ENCODE results near the gene APP. TPM values are rescaled to one million over a fixed set of nuclear protein-coding genes. Genes with fewer than 3 reads are reported as not detected.

APP gene
- total and polyA plus RNA-seq, 10 of the 15 experiments (the other 5 are each of a cell fraction or from before 2014, with no cell fraction given): 8.8 to 94.9 (median 51.0) TPM

DNA sequence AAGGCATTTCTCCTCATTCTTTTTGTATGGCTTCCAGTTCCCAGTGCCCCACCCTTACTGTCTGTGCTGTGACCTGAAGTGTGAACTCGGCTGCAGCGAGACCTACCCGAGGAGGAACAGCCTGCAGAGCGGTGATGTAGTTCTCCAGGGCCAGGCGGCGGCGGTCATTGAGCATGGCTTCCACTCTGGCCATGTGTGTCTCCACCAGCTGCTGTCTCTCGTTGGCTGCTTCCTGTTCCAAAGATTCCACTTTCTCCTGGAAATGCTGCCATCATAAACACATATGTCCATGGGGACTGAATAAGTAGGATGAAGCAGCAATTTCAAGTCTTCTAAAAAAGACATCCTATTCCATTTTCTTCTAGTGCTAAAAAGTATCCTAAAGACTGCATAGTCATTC is 195.6 kb downstream of the APP start (continued):
- TF ChIP-seq, protein P1, sequence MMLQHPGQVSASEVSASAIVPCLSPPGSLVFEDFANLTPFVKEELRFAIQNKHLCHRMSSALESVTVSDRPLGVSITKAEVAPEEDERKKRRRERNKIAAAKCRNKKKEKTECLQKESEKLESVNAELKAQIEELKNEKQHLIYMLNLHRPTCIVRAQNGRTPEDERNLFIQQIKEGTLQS (IDR thresholded peaks at IDR 0.05; ENCODE audit: borderline replicate concordance, extremely low read depth, low read depth, low read length): no peak

DNA sequence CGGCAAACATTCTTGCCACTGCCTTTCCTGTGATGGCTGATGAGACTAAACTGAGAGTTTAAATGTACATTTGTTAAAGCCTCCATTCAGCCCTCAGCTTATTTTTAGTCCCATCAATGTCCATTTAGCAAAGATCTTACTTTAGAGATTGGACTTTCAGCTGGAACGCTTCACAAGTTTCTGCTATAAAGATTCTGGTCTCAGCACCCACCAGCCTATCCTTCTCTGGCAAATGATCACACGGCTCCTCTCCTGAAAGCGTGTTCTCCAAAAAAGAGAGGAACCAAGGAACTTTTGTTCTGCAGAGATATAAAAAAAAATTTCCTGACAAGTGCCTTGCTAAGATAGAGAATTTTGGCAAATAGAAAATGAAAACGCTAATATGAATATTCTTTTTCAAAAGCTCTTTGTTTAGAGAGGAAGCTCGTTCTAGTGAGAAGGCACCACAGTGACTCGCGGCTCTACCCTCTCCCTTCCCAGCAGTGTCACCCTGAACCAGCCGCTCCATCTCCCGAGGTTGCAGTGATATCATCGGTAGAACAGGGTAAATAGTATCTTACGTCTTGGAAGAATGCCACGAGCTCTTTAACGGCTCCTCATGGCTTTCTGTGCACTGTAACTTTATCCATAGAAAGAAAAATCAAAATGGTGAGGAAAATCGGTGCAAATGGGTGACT is 200.2 kb downstream of the APP start:
- ChIA-PET RAD21 (ENCODE audit: unreplicated experiment) (no interaction called here), POLR2A (interaction anchor here (0.5 kb wide), 1 partner anchor 182 kb away, joined by 7 read pairs; no protein-coding TSS in a partner anchor), SMC1A (ENCODE audit: uncharacterized antibody, unreplicated experiment) (no interaction called here), CTCF (interaction anchor here (0.6 kb wide), 1 partner anchor 11 kb away, joined by 4 read pairs; no protein-coding TSS in a partner anchor)
- Histone ChIP-seq H3K27ac (ENCODE audit: control insufficient read depth, insufficient read depth) (no peak overlapping the region), H4K20me1 (ENCODE audit: control insufficient read depth, insufficient read depth) (no peaks in the 10 kb centered on the region), H3K27me3 (replicated peaks in 1 of 2; ENCODE audit: control insufficient read depth in 2 of 2, insufficient read depth in 2 of 2, low read length in 1 of 2) (no peaks in the 10 kb centered on the region), H3K9me3 (replicated peaks; ENCODE audit: control insufficient read depth, insufficient read depth, low read length) (no peaks in the 10 kb centered on the region), H2AFZ (ENCODE audit: control insufficient read depth, low read depth, low read length) (no peak overlapping the region), H3K4me1 (ENCODE audit: control insufficient read depth, insufficient read depth, low read length) (peaks cover 3% of the 10 kb centered on the region; the same call in 1 of the 2 replicates), H3K36me3 (ENCODE audit: control insufficient read depth in 2 of 2, insufficient read depth in 2 of 2, low read length in 1 of 2) (no peaks in the 10 kb centered on the region; a peak in 1 of 4 replicates), H3K9ac (ENCODE audit: control insufficient read depth, insufficient read depth, low read length) (no peak overlapping the region), H3K79me2 (ENCODE audit: control insufficient read depth, insufficient read depth, low read length) (no peaks in the 10 kb centered on the region), H3K4me3 (no peak overlapping the region), H3K4me2 (ENCODE audit: control insufficient read depth, insufficient read depth) (no peak overlapping the region)
- no peak for FAIRE-seq
- TF ChIP-seq RAD51 (IDR thresholded peaks at IDR 0.05): no peak
- no peak for TF ChIP-seq ZNF217 (IDR thresholded peaks at IDR 0.05)
- no peak for TF ChIP-seq SUZ12 (IDR thresholded peaks at IDR 0.05; ENCODE audit: unreplicated experiment)
- TF ChIP-seq, protein P2, sequence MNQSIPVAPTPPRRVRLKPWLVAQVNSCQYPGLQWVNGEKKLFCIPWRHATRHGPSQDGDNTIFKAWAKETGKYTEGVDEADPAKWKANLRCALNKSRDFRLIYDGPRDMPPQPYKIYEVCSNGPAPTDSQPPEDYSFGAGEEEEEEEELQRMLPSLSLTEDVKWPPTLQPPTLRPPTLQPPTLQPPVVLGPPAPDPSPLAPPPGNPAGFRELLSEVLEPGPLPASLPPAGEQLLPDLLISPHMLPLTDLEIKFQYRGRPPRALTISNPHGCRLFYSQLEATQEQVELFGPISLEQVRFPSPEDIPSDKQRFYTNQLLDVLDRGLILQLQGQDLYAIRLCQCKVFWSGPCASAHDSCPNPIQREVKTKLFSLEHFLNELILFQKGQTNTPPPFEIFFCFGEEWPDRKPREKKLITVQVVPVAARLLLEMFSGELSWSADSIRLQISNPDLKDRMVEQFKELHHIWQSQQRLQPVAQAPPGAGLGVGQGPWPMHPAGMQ (IDR thresholded peaks at IDR 0.05; ENCODE audit: borderline replicate concordance): no peak
- no peak for TF ChIP-seq KDM1A (IDR thresholded peaks at IDR 0.05; ENCODE audit: borderline replicate concordance)
- TF ChIP-seq FOS (IDR thresholded peaks at IDR 0.05; ENCODE audit: borderline replicate concordance, extremely low read depth, insufficient read length): no peak
- TF ChIP-seq GABPA (IDR thresholded peaks at IDR 0.05; ENCODE audit: low read depth): no peak
- TF ChIP-seq MTA2 (IDR thresholded peaks at IDR 0.05; ENCODE audit: low read depth): no peak
- TF ChIP-seq NFYA (IDR thresholded peaks at IDR 0.05; ENCODE audit: borderline replicate concordance, low read depth, low read length): no peak
- TF ChIP-seq ZNF24 (IDR thresholded peaks at IDR 0.05): no peak
- no peak for TF ChIP-seq RELA (IDR thresholded peaks at IDR 0.05; ENCODE audit: borderline replicate concordance, partially characterized antibody)
- no peak for TF ChIP-seq RBBP5 (conservative IDR thresholded peaks at IDR 0.05)
- no peak for TF ChIP-seq ZNF384 (IDR thresholded peaks at IDR 0.05; ENCODE audit: borderline replicate concordance, low read depth, low read length)
- DNase-seq (ENCODE audit: low read depth, low spot score): no peak
- no TSS peak for BruUV-seq (replicated peaks)
- 65% methylated on average over 15 of the region's 15 CpGs for WGBS (ENCODE audit: insufficient coverage, insufficient replicate concordance, low lambda C conversion rate, missing lambda C conversion rate)
- in situ Hi-C loops (cut with MboI) (no loop called here), intact Hi-C loops (cut with micrococcal nuclease; ENCODE audit: unreplicated experiment) (no loop called here)
- no peak for ATAC-seq

Data from GM12878 (cell line).